GM10266 (cell line): ENCODE results near the gene HES2.
"Not testable (repeated sequence)": the region's sequence is repeated elsewhere in the genome, so short reads cannot be mapped to it uniquely, and the experiment has no call there.

Experiments
- DNase-seq: peaks from one replicate; pipeline ENCODE4 v3.0.0; 2012; ENCODE audit errors: extremely low spot score
- TF ChIP-seq, protein P1 (sequence below): IDR thresholded peaks from 2 replicates; pipeline ENCODE4 v1.5.1; 2012; ENCODE audit warnings: mild to moderate bottlenecking, low read depth; ENCODE audit not compliant: control insufficient read depth, insufficient read depth; ENCODE audit errors: missing control alignments

The HES2 gene

GRCh38 chr1:6444377-6444776 is 24.7 kb upstream of the HES2 start:
- TF ChIP-seq, protein P1, sequence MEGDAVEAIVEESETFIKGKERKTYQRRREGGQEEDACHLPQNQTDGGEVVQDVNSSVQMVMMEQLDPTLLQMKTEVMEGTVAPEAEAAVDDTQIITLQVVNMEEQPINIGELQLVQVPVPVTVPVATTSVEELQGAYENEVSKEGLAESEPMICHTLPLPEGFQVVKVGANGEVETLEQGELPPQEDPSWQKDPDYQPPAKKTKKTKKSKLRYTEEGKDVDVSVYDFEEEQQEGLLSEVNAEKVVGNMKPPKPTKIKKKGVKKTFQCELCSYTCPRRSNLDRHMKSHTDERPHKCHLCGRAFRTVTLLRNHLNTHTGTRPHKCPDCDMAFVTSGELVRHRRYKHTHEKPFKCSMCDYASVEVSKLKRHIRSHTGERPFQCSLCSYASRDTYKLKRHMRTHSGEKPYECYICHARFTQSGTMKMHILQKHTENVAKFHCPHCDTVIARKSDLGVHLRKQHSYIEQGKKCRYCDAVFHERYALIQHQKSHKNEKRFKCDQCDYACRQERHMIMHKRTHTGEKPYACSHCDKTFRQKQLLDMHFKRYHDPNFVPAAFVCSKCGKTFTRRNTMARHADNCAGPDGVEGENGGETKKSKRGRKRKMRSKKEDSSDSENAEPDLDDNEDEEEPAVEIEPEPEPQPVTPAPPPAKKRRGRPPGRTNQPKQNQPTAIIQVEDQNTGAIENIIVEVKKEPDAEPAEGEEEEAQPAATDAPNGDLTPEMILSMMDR: no peak

DNA sequence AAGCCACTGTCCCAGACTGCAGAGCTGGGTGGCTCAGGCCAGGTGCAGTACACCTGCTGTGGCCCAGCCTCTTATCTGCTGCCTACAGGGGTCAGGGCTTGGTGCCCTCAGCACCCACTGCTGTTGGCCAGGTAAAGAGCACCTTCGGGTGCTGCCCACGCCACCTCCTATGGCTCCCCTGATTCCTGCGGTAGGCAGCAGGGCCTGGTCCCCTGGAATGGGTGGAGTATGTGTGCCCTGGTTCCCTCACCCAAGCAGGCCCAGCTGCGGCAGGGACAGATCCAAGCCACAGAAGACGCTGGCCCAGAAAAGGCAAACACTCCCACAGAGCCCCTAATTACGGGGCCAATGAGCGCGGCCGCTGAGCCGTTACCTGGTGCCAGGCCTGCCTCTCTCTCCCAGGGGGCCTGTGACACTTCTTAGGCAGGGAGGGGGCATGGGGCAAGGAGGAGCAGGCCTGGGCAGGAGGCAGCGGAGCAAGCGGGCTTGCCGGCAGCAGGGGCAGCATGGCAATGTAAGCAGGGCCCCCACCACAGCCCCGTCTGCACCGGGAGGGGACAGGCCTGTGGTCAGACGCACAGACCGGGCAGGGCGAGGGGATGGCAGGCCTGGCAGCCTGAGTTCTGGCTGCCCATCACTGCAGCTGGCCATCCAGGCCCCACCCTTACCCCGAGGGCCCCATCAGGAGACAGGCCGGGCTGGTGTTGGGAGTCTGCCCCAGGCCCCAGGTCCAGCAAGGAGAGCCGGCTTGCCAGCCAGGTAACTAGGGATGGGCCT is 23.8 kb upstream of the HES2 start:
- DNase-seq: no peak
- TF ChIP-seq, protein P1: no peak

More at GRCh38 chr1:6444377-6444776, 24.7 kb upstream of the HES2 start:
- no peak for DNase-seq

DNA sequence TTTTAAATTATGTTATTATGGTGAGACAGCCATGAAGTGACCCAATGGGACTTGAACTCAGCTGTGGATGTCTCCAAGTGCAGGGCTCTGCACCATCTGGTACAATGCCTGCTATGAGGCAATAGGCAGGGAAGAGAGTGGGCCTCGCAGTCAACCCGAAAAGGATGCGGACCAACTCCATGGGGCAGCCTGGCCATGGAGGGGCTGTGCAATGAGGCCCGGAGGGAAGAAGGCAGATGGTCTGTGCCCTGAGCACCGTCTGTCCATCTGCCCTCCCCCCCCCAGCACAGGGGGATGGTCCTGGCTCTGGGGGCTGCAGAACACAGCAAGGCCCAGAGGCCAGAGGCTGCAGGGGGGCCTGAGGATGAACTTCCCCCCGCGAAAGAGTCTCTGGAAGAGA is 21.9 kb upstream of the HES2 start:
- TF ChIP-seq, protein P1: no peak
- DNase-seq: no peak

GRCh38 chr1:6440198-6441126 is 20.7 kb upstream of the HES2 start:
- TF ChIP-seq, protein P1: peak; percentile 44
- DNase-seq: peak; percentile 77

GRCh38 chr1:6438047-6438525 is 18.4 kb upstream of the HES2 start:
- TF ChIP-seq, protein P1: peak; percentile 94
- DNase-seq: peak; percentile 89

- not testable (repeated sequence) for DNase-seq
Measured at GRCh38 chr1:6437012-6437700, 17.4 kb upstream of the HES2 start.

- not testable (repeated sequence) for DNase-seq
Measured at GRCh38 chr1:6436277-6436676, 16.6 kb upstream of the HES2 start.
